Spinal cord (tissue), 10 donors: Measurements from ENCODE around the gene WDR36. TPM values are rescaled to one million over a fixed set of nuclear protein-coding genes. Genes with fewer than 3 reads are reported as not detected.

ENCODE experiments used
- DNase-seq, 6 donors: peaks; one replicate each; pipeline versions ENCODE4 v3.0.0 to v3.0.0-alpha.2; 2013 to 2015; ENCODE audit warnings: low spot score in 6 of 6, low read depth in 4 of 6
- H3K27ac ChIP-seq: one replicate; pipeline ENCODE4 v1.5.1; 2013; ENCODE audit warnings: low read depth, low read length, control low read depth
- H3K27me3 ChIP-seq: one replicate; pipeline ENCODE4 v1.6.1; 2013; ENCODE audit warnings: low read length; ENCODE audit not compliant: control insufficient read depth, insufficient read depth
- H3K36me3 ChIP-seq: one replicate; pipeline ENCODE4 v1.6.1; 2013; ENCODE audit warnings: low read length; ENCODE audit not compliant: control insufficient read depth, insufficient read depth
- H3K4me1 ChIP-seq: one replicate; pipeline ENCODE4 v1.6.1; 2013; ENCODE audit warnings: low read length; ENCODE audit not compliant: control insufficient read depth, insufficient read depth
- H3K4me3 ChIP-seq: one replicate; pipeline ENCODE4 v1.5.1; 2013; ENCODE audit warnings: low read depth, low read length, control low read depth
- H3K9me3 ChIP-seq: one replicate; pipeline ENCODE4 v1.6.1; 2013; ENCODE audit warnings: low read length; ENCODE audit not compliant: control insufficient read depth, insufficient read depth
- WGBS: methylation state at CpG from one replicate; pipeline ENCODE4 v1.1.5; 2013; ENCODE audit warnings: missing lambda C conversion rate; ENCODE audit not compliant: insufficient coverage; 5-methylcytosine and 5-hydroxymethylcytosine counted together
- long read RNA-seq, 4 donors: transcript quantifications; one replicate each; lab custom pipeline, GENCODE V29; 2026
- polyA plus RNA-seq, 2 donors: library from polyadenylated mRNA; unstranded; fragments of 120-200 nt; gene quantifications; one replicate each; pipeline ENCODE4 v1.2.1, GENCODE V29; 2013; ENCODE audit not compliant: insufficient read length in 2 of 2
- total RNA-seq, 2 donors: library from RNA; depleted of rRNA in 1 of 2; stranded (reverse); fragments of 120-200 nt in 1 of 2; fragments of >200 nt in 1 of 2; gene quantifications; one replicate each; pipeline versions ENCODE4 v1.2.3 to v1.2.4, GENCODE V29; 2013 to 2014
- donor health status: healthy.

Gene WDR36
- total RNA-seq (10 to 100 TPM; 31.6 to 44.9 TPM), polyA plus RNA-seq (10 to 100 TPM; 12.6 to 17.0 TPM)
- long read RNA-seq, donor 1, partial matches to known transcripts, result 0 of 2 reads
- long read RNA-seq, donor 1, other reads (novel, unspliced or antisense), result 0 of 2 reads
- long read RNA-seq, donor 2, result 0 reads
- long read RNA-seq, donor 3, partial matches to known transcripts, result 7 of 7 reads
- long read RNA-seq, donor 3, other reads (novel, unspliced or antisense), result 0 of 7 reads
- long read RNA-seq, donor 4, full-length matches to known transcripts, result 2 of 2 reads
- long read RNA-seq, donor 4, partial matches to known transcripts, result 0 of 2 reads
- long read RNA-seq, donor 4, other reads (novel, unspliced or antisense), result 0 of 2 reads

- H3K27ac ChIP-seq, result peak within 1 kb of the TSS; percentile 79
- H3K9me3 ChIP-seq, result no peaks in the 10 kb centered on the region
- no peaks in the 10 kb centered on the region for H3K36me3 ChIP-seq
- DNase-seq, result peak; percentile 88 to 98 (median 92)
- under 1% methylated on average over 49 of the region's 50 CpGs for WGBS
- peak within 1 kb of the TSS; percentile 92 for H3K4me3 ChIP-seq
- no peaks in the 10 kb centered on the region for H3K27me3 ChIP-seq
- H3K4me1 ChIP-seq, result peaks cover 3% of the 10 kb centered on the region
These were observed at the start of gene WDR36 for GRCh38 chr5:111092062-111092853. Gene WDR36 (plus strand): TSS chr5:111092348. CDS start chr5:111092457, 109 bp downstream.

DNA sequence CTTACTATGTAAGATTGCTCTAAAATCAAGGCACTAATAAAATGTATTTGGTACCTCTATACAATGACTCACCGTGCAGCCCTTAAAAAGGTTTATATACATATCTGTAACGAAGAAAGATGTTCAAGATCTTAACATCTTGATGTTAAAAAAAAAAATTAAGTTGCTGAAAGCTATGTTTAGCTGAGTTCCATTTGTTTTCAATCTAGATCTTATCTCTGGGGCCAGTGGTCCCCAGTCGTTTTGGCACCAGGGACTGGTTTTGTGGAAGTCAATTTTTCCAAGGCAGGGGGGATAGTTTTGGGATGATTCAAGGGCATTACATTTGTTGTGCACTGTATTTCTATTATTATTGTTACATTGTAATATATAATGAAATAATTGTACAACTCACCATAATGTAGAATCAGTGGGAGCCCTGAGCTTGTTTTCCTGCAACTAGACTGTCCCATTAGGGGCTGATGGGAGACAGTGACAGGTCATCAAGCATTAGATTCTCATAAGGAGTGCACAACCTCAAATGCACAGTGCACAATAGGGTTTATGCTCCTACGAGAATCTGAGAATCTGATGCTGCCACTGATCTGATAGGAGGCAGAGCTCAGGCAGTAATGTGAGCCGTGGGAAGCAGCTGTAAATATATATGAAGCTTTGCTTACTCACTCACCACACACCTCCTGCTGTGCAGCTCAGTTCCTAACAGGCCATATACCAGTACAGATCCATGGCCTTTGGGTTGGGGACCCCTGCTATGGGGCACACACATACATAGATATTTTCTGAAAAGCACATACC lies 48.2 kb upstream of the WDR36 start:
- Histone ChIP-seq H3K9me3 (peaks cover 2% of the 10 kb centered on the region), H3K4me3 (no peak overlapping the region), H3K4me1 (no peaks in the 10 kb centered on the region), H3K27ac (no peak overlapping the region), H3K36me3 (no peaks in the 10 kb centered on the region), H3K27me3 (no peaks in the 10 kb centered on the region)
- no peak for DNase-seq
- 60% methylated on average over 1 of the region's 5 CpGs for WGBS

DNA sequence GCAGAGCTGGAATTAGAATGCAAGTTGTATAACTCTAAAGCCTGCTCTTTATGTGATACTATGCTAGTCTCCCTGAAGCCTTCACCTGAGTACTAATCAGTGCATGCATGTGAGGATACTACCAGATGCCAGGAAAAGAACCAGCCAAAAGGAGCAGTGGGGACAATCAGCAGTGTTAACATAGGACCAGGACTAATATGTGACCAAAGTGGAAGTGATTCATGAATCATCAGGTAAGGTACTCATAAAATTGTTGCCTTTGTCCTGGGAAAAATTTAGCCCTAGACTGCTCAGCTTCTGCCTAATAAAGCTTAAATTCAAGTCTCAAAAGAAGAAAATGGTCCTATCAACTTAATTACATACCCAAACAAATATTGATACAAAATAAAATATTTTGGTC lies 34.1 kb upstream of the WDR36 start:
- Histone ChIP-seq H3K9me3 (no peaks in the 10 kb centered on the region), H3K4me1 (no peaks in the 10 kb centered on the region), H3K27me3 (no peaks in the 10 kb centered on the region), H3K27ac (no peak overlapping the region), H3K36me3 (no peaks in the 10 kb centered on the region), H3K4me3 (no peak overlapping the region)
- DNase-seq, result no peak

DNA sequence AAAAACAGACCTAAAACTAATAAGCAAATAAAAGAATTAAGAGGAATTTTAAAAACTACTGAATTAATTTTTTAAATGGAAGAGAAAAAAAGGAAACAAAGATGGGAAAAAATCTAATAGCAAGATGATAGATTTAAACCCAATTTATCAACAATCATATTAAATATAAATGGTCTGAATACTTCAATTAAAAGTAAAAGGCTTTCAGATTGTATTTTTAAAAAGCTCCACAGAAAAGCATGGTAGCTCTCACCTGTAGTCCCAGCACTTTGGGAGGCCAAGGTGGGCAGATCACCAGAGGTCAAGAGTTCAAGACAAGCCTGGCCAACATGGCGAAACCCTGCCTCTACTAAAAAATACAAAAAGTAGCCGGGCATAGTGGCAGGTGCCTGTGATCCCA lies 32.0 kb upstream of the WDR36 start:
- no peak overlapping the region for H3K4me3 ChIP-seq
- no CpG with 5 or more reads among the region's 2 CpGs for WGBS

GRCh38 chr5:111061618-111062017 lies 30.5 kb upstream of the WDR36 start:
- Histone ChIP-seq H3K9me3 (no peaks in the 10 kb centered on the region), H3K36me3 (no peaks in the 10 kb centered on the region), H3K27me3 (no peaks in the 10 kb centered on the region), H3K27ac (no peak overlapping the region), H3K4me1 (no peaks in the 10 kb centered on the region), H3K4me3 (no peak overlapping the region)
- no peak for DNase-seq

More for the DNA sequence above, 32.0 kb upstream of the WDR36 start:
- H3K27ac ChIP-seq, result no peak overlapping the region
- no peak for DNase-seq
- H3K4me1 ChIP-seq, result no peaks in the 10 kb centered on the region
- no peaks in the 10 kb centered on the region for H3K36me3 ChIP-seq
- no peaks in the 10 kb centered on the region for H3K27me3 ChIP-seq
- no peaks in the 10 kb centered on the region for H3K9me3 ChIP-seq

GRCh38 chr5:111063709-111064322 lies 28.3 kb upstream of the WDR36 start:
- no peaks in the 10 kb centered on the region for H3K9me3 ChIP-seq
- 67% methylated on average over 1 of the region's 3 CpGs for WGBS
- peak in 1 of 6 donors; percentile 64 for DNase-seq

GRCh38 chr5:111066261-111066938 lies 25.7 kb upstream of the WDR36 start:
- Histone ChIP-seq H3K9me3 (no peaks in the 10 kb centered on the region), H3K36me3 (no peaks in the 10 kb centered on the region), H3K4me1 (peaks cover 9% of the 10 kb centered on the region), H3K27me3 (peaks cover 26% of the 10 kb centered on the region), H3K4me3 (no peak overlapping the region), H3K27ac (no peak overlapping the region)
- DNase-seq, result no peak
- no CpG with 5 or more reads among the region's 2 CpGs for WGBS

More at GRCh38 chr5:111063709-111064322, 28.3 kb upstream of the WDR36 start:
- Histone ChIP-seq H3K4me3 (no peak overlapping the region), H3K4me1 (no peaks in the 10 kb centered on the region), H3K27me3 (peaks cover 4% of the 10 kb centered on the region), H3K36me3 (no peaks in the 10 kb centered on the region), H3K27ac (no peak overlapping the region)

- no peak overlapping the region for H3K4me3 ChIP-seq
- H3K27ac ChIP-seq, result no peak overlapping the region
- H3K4me1 ChIP-seq, result peaks cover 14% of the 10 kb centered on the region
- H3K36me3 ChIP-seq, result no peaks in the 10 kb centered on the region
- DNase-seq, result no peak
- no peaks in the 10 kb centered on the region for H3K9me3 ChIP-seq
- WGBS, result no CpG with 5 or more reads among the region's 2 CpGs
- H3K27me3 ChIP-seq, result peaks cover 40% of the 10 kb centered on the region
These were observed 23.9 kb upstream of the WDR36 start for GRCh38 chr5:111068213-111068612.

DNA sequence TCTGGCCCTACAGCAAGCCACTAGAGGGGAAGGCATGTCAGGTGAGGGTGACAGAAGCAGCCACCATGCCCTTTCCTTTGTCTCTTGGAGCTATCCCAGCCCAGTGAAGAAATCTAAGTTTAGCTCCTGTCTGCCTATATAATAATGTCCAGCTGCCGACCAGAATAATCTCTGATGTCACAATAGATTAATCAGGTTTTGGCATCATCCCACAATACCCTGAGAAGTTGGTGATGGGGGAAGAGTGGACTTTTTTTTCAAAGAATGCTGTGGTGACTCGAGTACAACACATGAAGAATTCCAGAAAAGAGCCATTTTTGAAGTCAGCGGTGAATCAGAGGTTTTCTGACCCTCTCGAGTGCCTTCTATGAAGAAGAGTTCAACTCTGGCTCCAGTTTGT lies 22.3 kb upstream of the WDR36 start:
- peaks cover 52% of the 10 kb centered on the region for H3K27me3 ChIP-seq
- no peaks in the 10 kb centered on the region for H3K9me3 ChIP-seq
- peak overlapping the region; percentile 3 for H3K4me3 ChIP-seq
- peaks cover 17% of the 10 kb centered on the region for H3K4me1 ChIP-seq
- DNase-seq, result no peak
- 60% methylated on average over 3 of the region's 4 CpGs for WGBS
- H3K36me3 ChIP-seq, result no peaks in the 10 kb centered on the region
- H3K27ac ChIP-seq, result no peak overlapping the region
